HG02571 (cell line): ENCODE results near the gene CDYL2.

Experiments used
- ATAC-seq: cut with Tn5 transposase; IDR thresholded peaks from one replicate; pipeline ENCODE4 v1.9.1; 2021; ENCODE audit warnings: mild to moderate bottlenecking, moderate library complexity; ENCODE audit not compliant: unreplicated experiment

CDYL2 gene

GRCh38 chr16:80716564-80717139 lies 87.7 kb downstream of the CDYL2 start:
- ATAC-seq = no peak

- ATAC-seq = no peak
These were observed 93.0 kb downstream of the CDYL2 start for GRCh38 chr16:80711406-80711805.

- ATAC-seq = no peak
These were observed 93.5 kb downstream of the CDYL2 start for GRCh38 chr16:80710918-80711317.

GRCh38 chr16:80708823-80709222 lies 95.6 kb downstream of the CDYL2 start:
- ATAC-seq = no peak

GRCh38 chr16:80707686-80708085 lies 96.7 kb downstream of the CDYL2 start:
- no peak for ATAC-seq

GRCh38 chr16:80705596-80705995 lies 98.8 kb downstream of the CDYL2 start:
- no peak for ATAC-seq

- no peak for ATAC-seq
These were observed 99.5 kb downstream of the CDYL2 start for GRCh38 chr16:80704751-80705505.

- no peak for ATAC-seq
These were observed 101.0 kb downstream of the CDYL2 start for GRCh38 chr16:80703131-80704071.

GRCh38 chr16:80702696-80703095 lies 101.7 kb downstream of the CDYL2 start:
- no peak for ATAC-seq

- no peak for ATAC-seq
These were observed 103.8 kb downstream of the CDYL2 start for GRCh38 chr16:80700558-80700957.

- ATAC-seq = no peak
These were observed 109.4 kb downstream of the CDYL2 start for GRCh38 chr16:80695020-80695419.

GRCh38 chr16:80693553-80693952 lies 110.8 kb downstream of the CDYL2 start:
- no peak for ATAC-seq

- no peak for ATAC-seq
These were observed 112.1 kb downstream of the CDYL2 start for GRCh38 chr16:80692270-80692669.

GRCh38 chr16:80691111-80691741 lies 113.2 kb downstream of the CDYL2 start:
- ATAC-seq = no peak

GRCh38 chr16:80689487-80689886 lies 114.9 kb downstream of the CDYL2 start:
- no peak for ATAC-seq

- no peak for ATAC-seq
These were observed 116.8 kb downstream of the CDYL2 start for GRCh38 chr16:80687606-80688005.

- no peak for ATAC-seq
These were observed 119.5 kb downstream of the CDYL2 start for GRCh38 chr16:80684906-80685305.

GRCh38 chr16:80684136-80684765 lies 120.1 kb downstream of the CDYL2 start:
- no peak for ATAC-seq

- ATAC-seq = no peak
These were observed 120.8 kb downstream of the CDYL2 start for GRCh38 chr16:80683646-80684045.

- ATAC-seq = no peak
These were observed 121.9 kb downstream of the CDYL2 start for GRCh38 chr16:80682421-80683070.
